KOPT-K1 (cell line): Measurements from ENCODE around the gene CEP95.
"Not testable (repeated sequence)": the region's sequence is repeated elsewhere in the genome, so short reads cannot be mapped to it uniquely, and the experiment has no call there.

Experiments
- H3K27ac ChIP-seq: fragments of 200-600 bp; sonication (generic); 2 replicates; pipeline ENCODE4 v1.5.1; 2016; ENCODE audit warnings: antibody characterized with exemption, mild to moderate bottlenecking, low read depth, low read length; ENCODE audit not compliant: poor library complexity, severe bottlenecking
- H3K36me3 ChIP-seq: fragments of 200-600 bp; sonication (generic); 2 replicates; pipeline ENCODE4 v1.5.1; 2017; ENCODE audit warnings: antibody characterized with exemption, mild to moderate bottlenecking, low read length, moderate library complexity; ENCODE audit not compliant: insufficient read depth
- H3K9me3 ChIP-seq: fragments of 200-600 bp; sonication (generic); 2 replicates; pipeline ENCODE4 v1.5.1; 2017; ENCODE audit warnings: antibody characterized with exemption, low read length, mild to moderate bottlenecking; ENCODE audit not compliant: insufficient read depth, poor library complexity, severe bottlenecking

Gene CEP95

GRCh38 chr17:64554028-64554637, 47.4 kb downstream of the CEP95 start:
- no peak overlapping the region for H3K27ac ChIP-seq
- peaks cover 100% of the 10 kb centered on the region for H3K36me3 ChIP-seq
- H3K9me3 ChIP-seq: no peaks in the 10 kb centered on the region

GRCh38 chr17:64555281-64555680, 48.5 kb downstream of the CEP95 start:
- no peak overlapping the region for H3K27ac ChIP-seq
- peaks cover 99% of the 10 kb centered on the region for H3K36me3 ChIP-seq
- H3K9me3 ChIP-seq: no peaks in the 10 kb centered on the region

GRCh38 chr17:64564098-64564497, 57.3 kb downstream of the CEP95 start:
- Histone ChIP-seq H3K27ac (no peak overlapping the region), H3K9me3 (no peaks in the 10 kb centered on the region), H3K36me3 (peaks cover 89% of the 10 kb centered on the region)

- Histone ChIP-seq H3K36me3 (peaks cover 88% of the 10 kb centered on the region), H3K27ac (no peak overlapping the region), H3K9me3 (no peaks in the 10 kb centered on the region)
Measured at GRCh38 chr17:64565563-64565962, 58.8 kb downstream of the CEP95 start.

GRCh38 chr17:64571746-64572145, 65.0 kb downstream of the CEP95 start:
- Histone ChIP-seq H3K9me3 (no peaks in the 10 kb centered on the region), H3K27ac (no peak overlapping the region)

GRCh38 chr17:64572682-64573154, 65.9 kb downstream of the CEP95 start:
- Histone ChIP-seq H3K36me3 (peaks cover 74% of the 10 kb centered on the region), H3K9me3 (no peaks in the 10 kb centered on the region), H3K27ac (no peak overlapping the region)

More at GRCh38 chr17:64571746-64572145, 65.0 kb downstream of the CEP95 start:
- H3K36me3 ChIP-seq: peaks cover 74% of the 10 kb centered on the region

GRCh38 chr17:64573214-64573613, 66.4 kb downstream of the CEP95 start:
- Histone ChIP-seq H3K9me3 (no peaks in the 10 kb centered on the region), H3K36me3 (peaks cover 75% of the 10 kb centered on the region), H3K27ac (no peak overlapping the region)

GRCh38 chr17:64574646-64575045, 67.9 kb downstream of the CEP95 start:
- Histone ChIP-seq H3K9me3 (no peaks in the 10 kb centered on the region), H3K36me3 (peaks cover 75% of the 10 kb centered on the region), H3K27ac (no peak overlapping the region)

- no peak overlapping the region for H3K27ac ChIP-seq
- H3K36me3 ChIP-seq: peaks cover 77% of the 10 kb centered on the region
- no peaks in the 10 kb centered on the region for H3K9me3 ChIP-seq
Measured at GRCh38 chr17:64575431-64575830, 68.7 kb downstream of the CEP95 start.

GRCh38 chr17:64577025-64577424, 70.2 kb downstream of the CEP95 start:
- H3K36me3 ChIP-seq: peaks cover 77% of the 10 kb centered on the region
- not testable (repeated sequence) for H3K27ac ChIP-seq, H3K9me3 ChIP-seq

- no peaks in the 10 kb centered on the region for H3K9me3 ChIP-seq
- H3K27ac ChIP-seq: no peak overlapping the region
- H3K36me3 ChIP-seq: peaks cover 96% of the 10 kb centered on the region
Measured at GRCh38 chr17:64579917-64580316, 73.1 kb downstream of the CEP95 start.

- H3K27ac ChIP-seq: no peak overlapping the region
- no peaks in the 10 kb centered on the region for H3K9me3 ChIP-seq
- peaks cover 96% of the 10 kb centered on the region for H3K36me3 ChIP-seq
Measured at GRCh38 chr17:64580384-64581315, 73.9 kb downstream of the CEP95 start.

- H3K27ac ChIP-seq: no peak overlapping the region
Measured at GRCh38 chr17:64583038-64583437, 76.3 kb downstream of the CEP95 start.

GRCh38 chr17:64585146-64585545, 78.4 kb downstream of the CEP95 start:
- Histone ChIP-seq H3K27ac (no peak overlapping the region), H3K9me3 (no peaks in the 10 kb centered on the region), H3K36me3 (peaks cover 79% of the 10 kb centered on the region)

More at GRCh38 chr17:64583038-64583437, 76.3 kb downstream of the CEP95 start:
- Histone ChIP-seq H3K9me3 (no peaks in the 10 kb centered on the region), H3K36me3 (peaks cover 82% of the 10 kb centered on the region)
